Adrenal gland (tissue), 5 donors: ENCODE results near the gene RAB11FIP5.

Source experiments
- CTCF ChIP-seq, 6 experiments: fragments of 450-650 bp in 4 of 6; fragments of 200-600 bp in 2 of 6; sonication (generic) in 1 of 6; IDR thresholded peaks; 1 replicate in 5 of 6; 2 replicates in 1 of 6; pipeline versions ENCODE4 v1.5.1 to v1.8.0; 2016 to 2021; ENCODE audit warnings: antibody characterized with exemption in 6 of 6, mild to moderate bottlenecking in 2 of 6, moderate library complexity in 1 of 6
- POLR2A ChIP-seq, 2 donors: fragments of 450-650 bp; IDR thresholded peaks; one replicate each; pipeline ENCODE4 v1.6.1; 2017; ENCODE audit warnings: antibody characterized with exemption in 2 of 2, mild to moderate bottlenecking in 2 of 2, moderate library complexity in 1 of 2
- donor health status: DM: no; HTN: no; CAD: no.

- TF ChIP-seq CTCF (IDR thresholded peaks at IDR 0.05) (no peak), POLR2A (IDR thresholded peaks at IDR 0.05) (no peak)
Observed at GRCh38 chr2:73092146-73092783, 20.5 kb downstream of the RAB11FIP5 start.
